ENCODE data around the gene MYCBPAP.

Gene MYCBPAP

DNA sequence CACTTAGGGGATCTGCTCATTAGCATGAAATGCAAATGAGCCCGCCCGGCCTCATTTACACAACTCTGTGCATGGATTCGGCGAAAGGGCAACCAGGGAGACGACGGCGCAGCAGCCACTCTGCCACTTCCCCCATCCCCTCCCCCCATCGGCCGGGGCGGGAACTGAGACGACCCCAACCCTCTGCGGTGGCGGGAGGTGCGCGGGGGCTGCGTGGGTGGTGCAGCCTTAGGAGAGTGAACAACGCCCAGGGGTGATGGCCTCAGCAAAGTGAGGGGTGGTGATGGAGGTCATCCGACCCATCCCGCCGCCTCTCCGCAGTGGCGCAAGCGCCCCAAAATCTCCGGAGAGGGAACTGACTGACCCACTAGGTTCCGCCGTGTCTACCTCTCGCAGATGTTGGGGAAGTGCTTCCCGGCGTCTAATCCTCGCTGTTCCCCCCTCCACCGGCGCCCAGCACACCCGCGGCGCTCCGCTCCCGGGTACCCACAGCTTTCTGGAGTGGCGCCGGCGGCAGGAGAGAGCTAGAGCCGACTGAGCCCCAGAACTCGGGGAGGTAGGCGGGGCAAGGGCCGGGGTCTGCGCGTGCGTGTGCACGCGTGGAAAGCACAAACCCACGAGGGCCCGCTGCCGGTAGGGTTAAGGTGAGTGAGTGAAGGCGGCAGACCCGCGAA lies 50.8 kb downstream of the MYCBPAP start:
- TF ChIP-seq, protein P1, sequence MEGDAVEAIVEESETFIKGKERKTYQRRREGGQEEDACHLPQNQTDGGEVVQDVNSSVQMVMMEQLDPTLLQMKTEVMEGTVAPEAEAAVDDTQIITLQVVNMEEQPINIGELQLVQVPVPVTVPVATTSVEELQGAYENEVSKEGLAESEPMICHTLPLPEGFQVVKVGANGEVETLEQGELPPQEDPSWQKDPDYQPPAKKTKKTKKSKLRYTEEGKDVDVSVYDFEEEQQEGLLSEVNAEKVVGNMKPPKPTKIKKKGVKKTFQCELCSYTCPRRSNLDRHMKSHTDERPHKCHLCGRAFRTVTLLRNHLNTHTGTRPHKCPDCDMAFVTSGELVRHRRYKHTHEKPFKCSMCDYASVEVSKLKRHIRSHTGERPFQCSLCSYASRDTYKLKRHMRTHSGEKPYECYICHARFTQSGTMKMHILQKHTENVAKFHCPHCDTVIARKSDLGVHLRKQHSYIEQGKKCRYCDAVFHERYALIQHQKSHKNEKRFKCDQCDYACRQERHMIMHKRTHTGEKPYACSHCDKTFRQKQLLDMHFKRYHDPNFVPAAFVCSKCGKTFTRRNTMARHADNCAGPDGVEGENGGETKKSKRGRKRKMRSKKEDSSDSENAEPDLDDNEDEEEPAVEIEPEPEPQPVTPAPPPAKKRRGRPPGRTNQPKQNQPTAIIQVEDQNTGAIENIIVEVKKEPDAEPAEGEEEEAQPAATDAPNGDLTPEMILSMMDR (IDR thresholded peaks at IDR 0.05; ENCODE audit: low read depth, low read length, missing control alignments), result no peak
- H3K4me3 ChIP-seq (ENCODE audit: low read depth, low read length), result no peak overlapping the region
- no peak for DNase-seq (ENCODE audit: low read depth)

DNA sequence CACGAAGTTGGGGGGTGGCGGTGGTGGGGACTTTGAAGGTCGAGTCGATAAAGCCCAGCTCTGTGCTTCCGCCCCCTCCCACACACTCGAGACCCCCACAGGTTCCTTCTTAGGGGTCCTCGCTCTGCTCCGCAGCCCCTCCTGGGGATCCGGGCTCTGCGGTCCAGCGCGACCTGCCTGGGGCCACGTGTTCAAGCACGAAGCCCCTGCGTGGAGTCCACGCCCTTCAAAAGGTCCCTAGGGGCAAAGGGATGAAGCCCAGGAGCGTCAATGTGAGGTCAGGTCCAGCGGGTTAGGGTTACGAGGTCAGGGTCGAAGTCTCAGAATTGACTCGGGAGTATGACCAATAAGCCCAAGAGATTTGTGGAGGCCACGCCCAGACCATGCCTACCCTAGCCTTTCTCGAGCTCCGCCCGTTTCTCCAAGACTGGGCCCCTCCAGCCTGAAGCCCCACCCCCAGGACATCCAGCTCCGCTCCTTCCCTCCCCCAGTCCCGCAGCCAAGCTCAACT lies 51.5 kb downstream of the MYCBPAP start:
- no peak overlapping the region; the same call in 1 of the 2 replicates for H3K4me3 ChIP-seq (ENCODE audit: low read depth, low read length)
- TF ChIP-seq, protein P1 (IDR thresholded peaks at IDR 0.05; ENCODE audit: low read depth, low read length, missing control alignments), result no peak
- DNase-seq (ENCODE audit: low read depth), result no peak

DNA sequence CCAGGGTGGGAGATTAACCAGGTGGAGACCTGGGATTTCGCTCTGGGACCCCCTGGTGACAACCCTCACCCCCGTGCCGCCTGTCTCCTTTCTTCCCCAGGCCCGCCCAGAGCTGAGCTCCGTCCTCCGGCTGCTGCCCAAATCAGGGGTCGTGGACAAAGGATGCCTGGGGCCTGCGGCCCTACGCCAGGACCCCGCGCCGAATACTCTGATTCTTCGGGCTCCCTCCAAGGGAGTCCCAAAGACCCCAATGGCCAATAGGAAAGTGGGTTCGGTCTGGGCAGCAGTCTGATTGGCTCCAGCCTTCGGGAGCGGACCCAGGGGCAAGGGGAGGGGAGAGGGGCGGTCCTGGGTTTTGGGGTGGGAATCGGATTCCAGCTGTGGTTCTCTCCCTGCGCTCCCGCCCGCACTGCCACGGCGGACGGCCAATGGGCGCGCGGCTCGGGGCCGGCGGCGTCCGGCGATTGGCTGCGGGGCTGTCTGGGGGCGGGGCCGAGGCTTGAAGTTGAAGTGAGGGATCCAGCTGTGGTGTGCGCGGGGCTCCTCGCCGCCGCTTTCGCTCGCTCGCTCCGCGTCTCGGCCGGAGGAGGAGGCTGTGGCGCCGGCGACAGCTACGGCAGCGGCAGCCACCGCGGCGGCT lies 52.1 kb downstream of the MYCBPAP start, which contains the start of gene CACNA1G:
CACNA1G (plus strand) TSS at position 531 of the 640 bp plus-strand sequence. CDS start 745 bp downstream, outside the sequence.
- no peak for DNase-seq (ENCODE audit: low read depth)
- TF ChIP-seq, protein P1 (IDR thresholded peaks at IDR 0.05; ENCODE audit: low read depth, low read length, missing control alignments), result no peak
- H3K4me3 ChIP-seq (ENCODE audit: low read depth, low read length), result peak within 1 kb of the TSS; percentile 46

DNA sequence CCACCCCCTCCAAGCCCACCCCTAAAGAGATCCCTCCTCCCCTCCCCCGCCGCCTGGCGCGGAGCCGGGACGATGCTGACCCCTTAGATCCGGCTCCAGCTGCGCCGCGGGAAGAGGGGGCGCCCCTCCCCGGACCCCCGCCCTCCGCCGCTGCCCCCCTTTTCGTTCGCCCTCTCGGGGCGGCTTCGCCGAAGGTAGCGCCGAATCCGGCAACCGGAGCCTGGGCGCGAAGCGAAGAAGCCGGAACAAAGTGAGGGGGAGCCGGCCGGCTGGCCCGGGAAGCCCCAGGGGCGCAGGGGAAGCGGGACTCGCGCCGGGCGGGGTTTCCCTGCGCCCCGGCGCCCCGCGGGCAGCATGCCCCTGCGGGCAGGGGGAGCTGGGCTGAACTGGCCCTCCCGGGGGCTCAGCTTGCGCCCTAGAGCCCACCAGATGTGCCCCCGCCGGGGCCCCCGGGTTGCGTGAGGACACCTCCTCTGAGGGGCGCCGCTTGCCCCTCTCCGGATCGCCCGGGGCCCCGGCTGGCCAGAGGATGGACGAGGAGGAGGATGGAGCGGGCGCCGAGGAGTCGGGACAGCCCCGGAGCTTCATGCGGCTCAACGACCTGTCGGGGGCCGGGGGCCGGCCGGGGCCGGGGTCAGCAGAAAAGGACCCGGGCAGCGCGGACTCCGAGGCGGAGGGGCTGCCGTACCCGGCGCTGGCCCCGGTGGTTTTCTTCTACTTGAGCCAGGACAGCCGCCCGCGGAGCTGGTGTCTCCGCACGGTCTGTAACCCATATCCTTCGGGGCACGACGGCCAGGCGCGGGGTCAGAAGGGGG lies 52.9 kb downstream of the MYCBPAP start:
- DNase-seq (ENCODE audit: low read depth), result no peak
- H3K4me3 ChIP-seq (ENCODE audit: low read depth, low read length), result peak overlapping the region; percentile 46
- TF ChIP-seq, protein P1 (IDR thresholded peaks at IDR 0.05; ENCODE audit: low read depth, low read length, missing control alignments), result no peak

DNA sequence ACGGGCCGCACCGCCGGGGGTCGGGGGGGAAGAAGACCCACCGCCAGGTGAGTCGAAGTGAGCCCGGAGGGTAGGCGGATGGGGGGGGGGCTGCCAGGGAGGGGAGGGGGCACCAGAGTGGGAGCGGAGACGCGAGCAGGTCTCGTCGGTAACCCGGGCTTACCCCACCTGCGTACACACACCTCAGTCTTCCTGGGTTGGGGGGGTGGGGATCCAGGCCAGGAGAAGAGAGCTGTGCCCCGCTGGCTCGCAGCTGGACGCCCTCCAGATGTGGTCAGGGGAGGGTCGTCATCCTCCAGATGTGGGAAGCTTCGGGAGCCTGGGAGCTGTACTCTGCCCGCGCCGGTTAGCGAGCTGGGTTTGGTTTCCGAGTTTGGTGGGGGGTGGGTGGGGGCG lies 53.5 kb downstream of the MYCBPAP start:
- H3K4me3 ChIP-seq (ENCODE audit: low read depth, low read length), result no peak overlapping the region
- no peak for DNase-seq (ENCODE audit: low read depth)
- TF ChIP-seq, protein P1 (IDR thresholded peaks at IDR 0.05; ENCODE audit: low read depth, low read length, missing control alignments), result no peak

DNA sequence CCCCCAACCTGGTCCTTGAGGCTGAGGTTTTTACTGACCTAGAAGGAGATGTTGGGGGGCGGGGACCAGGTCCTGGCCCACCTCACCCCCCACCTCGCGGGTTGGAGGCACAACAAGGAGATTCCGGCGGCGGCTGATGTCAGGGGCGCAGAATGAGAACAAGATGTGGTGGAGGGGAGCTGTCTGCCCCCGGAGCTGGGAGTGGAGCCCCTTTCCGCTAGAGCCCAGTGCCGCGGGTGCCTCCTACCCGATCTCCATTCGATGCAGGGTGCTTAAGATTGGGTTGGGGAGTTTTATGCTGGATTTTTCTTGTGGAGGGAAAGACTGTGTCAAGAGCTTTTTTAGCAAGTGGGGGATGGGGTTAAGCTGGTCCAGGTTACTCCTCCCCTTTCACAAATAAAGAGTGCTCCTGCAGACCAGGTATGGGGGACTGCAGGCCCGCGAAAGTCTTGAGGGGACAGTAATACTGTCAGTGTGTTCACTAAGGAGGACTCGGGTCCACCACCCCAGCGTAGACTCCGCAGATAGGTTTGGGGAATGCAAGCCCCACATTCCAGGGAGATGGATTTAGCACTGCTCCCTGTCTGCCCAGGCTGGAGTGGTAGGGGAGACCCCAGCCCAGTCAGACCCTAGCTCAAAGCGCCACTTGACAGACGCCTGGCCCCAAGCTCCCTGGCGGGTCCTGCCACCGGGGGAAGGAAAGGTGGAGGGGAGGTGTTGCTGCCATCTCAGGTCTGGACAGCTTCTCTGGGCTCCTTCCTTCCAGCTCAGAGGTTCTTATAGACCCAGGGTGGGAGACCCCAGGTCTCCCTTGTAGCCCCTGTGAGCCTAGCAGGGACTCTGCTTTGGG lies 54.2 kb downstream of the MYCBPAP start:
- TF ChIP-seq, protein P1 (IDR thresholded peaks at IDR 0.05; ENCODE audit: low read depth, low read length, missing control alignments), result no peak
- no peak for DNase-seq (ENCODE audit: low read depth)
- H3K4me3 ChIP-seq (ENCODE audit: low read depth, low read length), result no peak overlapping the region

All from GM12864 (cell line).